HG03159 (cell line): ENCODE measurements around the gene STAT1.

Source experiments
- ATAC-seq: cut with Tn5 transposase; IDR thresholded peaks from one replicate; pipeline ENCODE4 v1.9.1; 2021; ENCODE audit warnings: mild to moderate bottlenecking, moderate library complexity; ENCODE audit not compliant: unreplicated experiment

STAT1 gene

DNA sequence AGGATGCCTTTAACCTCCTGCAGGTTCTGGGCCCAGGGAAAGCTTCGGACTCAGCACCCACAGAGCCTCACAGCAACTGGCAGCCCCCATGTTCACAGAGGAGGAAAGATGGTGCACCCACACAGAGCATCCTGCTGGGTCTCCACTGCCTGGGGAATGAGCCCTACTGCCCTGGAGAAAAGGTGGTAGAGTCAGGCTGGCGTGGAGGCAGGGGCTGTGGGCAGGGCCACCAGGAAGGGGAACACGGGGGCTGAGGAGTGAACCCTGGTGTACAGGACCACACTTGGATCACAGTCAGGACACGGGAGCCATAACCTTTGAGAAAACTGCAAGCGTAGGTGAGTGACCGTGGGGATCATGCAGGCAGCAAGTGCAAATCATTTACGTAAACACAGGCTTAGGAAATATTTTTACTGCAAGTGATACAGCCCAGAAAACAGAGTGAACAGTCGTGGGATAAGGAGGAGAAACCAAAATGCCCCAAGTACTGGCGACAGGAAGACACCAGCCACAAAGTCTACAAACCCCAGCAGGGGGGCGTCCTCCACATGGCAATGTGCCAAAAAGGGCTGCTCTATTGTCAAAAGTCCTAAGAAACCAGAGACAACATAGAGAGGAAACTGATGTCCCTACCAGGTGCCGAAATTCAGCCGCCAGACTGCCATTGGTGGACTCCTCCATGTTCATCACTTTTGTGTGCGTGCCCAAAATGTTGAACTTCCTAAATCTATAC, 27.6 kb downstream of the STAT1 start:
- ATAC-seq: no peak

DNA sequence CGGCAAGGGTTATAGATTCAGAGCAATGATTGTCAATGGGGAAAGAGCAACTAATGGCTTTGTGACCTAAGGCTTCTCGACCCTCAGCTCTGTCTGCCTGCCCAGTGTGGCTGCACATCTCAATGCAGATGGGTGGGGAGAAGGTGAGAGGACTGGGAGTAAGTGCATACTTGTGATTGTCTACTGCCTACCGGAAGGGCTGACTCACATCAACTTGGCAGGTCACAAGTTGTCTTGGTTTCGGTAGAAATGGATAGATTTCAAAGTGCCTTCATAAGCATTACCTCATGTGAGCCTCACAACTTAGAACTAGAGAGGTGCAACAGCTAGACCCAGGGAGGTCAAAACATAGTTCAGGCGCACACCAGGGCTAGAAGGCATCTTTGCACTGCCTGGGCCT, 29.4 kb downstream of the STAT1 start:
- no peak for ATAC-seq

DNA sequence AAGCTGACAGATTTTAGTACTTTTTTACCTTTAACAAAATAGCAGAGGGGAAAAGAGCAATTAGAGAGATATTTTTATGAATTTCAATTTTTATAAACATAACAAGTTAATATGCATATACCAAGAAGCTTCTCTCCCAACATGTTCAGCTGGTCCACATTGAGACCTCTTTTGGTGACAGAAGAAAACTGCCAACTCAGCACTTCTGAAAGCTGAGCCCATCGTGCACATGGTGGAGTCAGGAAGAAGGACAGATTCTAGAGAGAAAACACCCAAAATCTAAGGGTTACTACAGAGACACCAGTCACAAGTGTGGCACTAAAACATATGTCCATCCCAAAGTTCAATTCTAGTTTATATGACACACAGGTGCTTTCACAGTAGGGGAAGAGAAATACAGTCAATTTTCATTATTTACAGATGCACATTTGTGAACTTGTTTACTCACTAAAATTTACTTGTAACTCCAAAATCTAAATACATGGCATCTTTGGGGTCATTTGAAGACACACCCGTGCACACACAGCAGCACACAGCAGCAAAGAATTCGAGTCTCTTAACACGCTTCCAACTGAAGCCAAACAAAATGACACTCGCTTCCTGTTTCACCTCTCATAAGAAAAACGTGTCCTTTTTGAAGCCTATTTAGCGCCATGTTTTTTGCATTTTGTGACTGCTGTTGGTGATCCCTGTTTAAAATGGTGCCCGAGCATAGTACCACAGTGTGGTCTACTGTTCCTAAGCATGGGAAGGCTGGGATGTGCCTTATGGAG, 31.5 kb downstream of the STAT1 start:
- ATAC-seq: no peak

DNA sequence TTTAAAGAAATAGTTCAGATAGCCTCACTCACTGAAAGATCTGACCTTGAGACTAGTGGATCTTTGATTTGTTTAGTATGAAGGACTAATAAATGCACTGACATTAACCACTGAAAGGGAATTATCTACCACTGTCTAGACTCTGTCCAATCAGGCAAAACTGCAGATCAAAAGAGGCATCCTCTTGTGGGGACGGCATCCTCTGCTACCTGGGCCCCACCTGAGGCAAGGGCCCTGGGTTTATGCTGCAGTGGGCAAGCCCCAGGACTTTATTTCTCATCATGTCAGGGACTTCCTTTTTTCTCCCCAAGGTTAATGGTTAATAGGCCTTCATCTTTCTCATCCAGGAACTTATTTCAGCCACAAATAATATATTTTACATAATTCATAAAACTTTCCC, 32.2 kb downstream of the STAT1 start:
- no peak for ATAC-seq

DNA sequence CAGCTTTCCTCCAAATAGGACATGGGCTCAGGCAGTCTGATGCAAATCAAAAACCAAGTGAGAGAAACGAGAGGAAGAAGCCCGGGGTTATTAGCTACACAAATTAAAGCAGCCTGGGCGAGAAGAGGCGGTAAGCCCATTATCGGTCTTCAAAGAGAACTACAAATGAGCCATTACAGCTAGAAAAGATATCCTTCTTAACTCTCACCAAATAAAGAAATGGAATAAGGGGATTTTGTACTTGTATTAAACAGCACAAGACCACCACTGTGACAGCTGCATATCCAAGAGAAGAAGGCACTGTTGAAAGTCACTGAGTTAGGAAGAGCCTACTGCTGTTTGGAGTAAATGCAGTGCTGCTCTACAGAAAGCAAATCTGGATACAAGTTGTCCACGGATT, 32.6 kb downstream of the STAT1 start:
- no peak for ATAC-seq

DNA sequence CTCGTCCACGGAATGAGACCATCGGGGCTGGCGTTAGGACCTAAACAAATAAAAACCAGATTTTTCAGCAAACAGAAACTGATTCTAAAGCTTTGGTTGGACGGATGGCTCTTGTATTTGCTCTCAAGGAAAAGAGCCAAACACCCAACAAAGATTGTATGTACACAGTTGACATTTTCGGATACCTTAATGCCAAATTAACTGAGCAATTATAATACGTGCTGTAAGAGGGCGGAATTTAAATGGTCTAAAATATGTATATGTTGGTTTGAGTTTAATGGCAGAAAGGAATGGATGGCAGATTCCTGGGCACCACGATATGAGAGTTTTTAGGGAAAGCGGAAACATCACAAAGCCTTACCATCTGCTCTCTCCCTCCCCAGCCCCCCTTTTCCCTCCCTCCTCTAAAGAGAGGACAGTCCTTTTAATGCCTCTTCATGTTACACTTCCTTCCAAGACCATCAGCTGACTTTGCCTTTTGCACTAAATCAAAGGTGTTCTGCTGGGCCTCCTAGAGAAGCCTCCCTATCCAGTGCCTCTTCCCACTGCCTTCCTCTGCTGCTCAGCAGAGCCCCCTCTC, 33.3 kb downstream of the STAT1 start:
- no peak for ATAC-seq

DNA sequence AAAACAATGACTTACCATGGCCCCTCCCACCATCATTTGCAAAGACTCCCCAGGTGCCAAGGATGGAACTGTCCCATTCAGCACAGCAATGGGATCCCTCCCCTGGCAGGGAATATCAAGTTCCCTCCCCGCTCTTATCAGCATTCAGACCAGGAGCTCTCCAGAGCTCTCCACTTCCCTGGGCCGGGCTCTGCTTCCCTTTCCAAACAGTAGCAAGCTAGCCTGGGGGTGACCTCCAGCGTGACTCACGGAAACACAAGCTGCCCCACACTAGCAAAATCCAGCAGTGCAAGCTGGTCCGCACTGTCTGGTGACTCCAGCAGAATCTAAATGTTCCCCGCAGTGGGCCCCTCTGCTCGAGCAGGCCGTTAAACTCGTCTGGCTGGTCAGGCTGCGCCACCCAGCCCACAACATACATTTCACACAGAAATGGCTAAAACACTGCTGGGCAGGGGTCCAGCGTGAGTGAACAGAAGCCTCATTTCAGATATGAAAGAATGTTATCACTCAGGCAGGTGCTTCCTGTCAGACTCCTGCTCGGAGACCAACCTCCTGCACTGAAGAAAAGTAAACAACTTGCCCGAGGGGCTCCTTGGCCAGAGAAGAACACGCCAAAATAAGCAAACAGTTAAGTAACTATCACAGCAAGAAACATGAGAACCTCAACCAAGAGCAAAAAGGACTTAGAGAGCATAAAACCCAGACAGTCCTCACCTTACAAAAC, 33.9 kb downstream of the STAT1 start:
- no peak for ATAC-seq

DNA sequence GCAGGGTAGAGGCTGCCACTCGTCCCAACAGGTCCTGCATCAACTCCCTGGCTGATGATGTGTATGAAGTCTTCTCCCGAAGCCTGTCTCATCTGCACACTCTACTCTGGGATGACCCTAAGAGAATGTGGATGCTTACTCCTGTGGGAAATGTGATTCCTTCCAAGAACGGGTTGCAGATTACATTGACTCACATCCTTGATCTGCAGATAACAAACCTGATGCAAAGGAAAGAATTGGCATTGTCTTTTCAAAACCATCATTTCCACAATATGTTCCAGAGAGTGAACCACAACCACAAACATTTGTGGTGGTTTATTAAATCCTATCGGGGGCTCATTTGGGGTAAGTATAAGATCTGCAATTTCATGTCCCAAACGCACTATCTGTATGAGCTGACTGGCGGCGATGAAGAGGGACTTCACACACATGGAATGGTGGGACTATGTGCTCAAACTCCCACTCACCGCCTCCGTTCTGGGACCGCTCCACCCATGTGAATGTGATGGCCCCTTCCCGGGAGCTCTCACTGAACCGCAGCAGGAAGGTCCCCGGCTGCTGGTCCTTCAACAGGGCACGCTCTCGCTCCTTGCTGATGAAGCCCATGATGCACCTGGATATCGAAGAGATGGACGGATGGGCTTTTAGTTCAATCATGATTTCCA, 35.5 kb downstream of the STAT1 start:
- no peak for ATAC-seq

DNA sequence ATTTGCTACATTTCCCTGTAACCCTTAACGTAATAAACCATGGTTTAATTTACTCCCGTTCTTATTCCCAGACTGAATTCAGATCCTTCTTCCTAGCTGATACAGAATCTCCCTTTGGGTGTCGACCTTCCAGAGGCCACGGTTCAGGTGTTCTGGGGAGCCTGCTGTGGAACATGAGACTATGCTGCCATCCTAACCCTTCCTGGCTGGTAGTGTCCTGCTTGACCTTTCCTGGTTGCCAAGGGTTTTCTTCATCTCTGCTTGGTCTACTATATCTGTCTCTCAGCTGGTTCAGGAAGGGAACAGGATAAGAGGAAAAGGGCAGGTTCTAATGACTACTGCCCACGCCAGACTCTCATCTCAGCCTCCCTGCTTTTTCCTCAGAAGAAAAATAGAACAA, 36.5 kb downstream of the STAT1 start:
- no peak for ATAC-seq

DNA sequence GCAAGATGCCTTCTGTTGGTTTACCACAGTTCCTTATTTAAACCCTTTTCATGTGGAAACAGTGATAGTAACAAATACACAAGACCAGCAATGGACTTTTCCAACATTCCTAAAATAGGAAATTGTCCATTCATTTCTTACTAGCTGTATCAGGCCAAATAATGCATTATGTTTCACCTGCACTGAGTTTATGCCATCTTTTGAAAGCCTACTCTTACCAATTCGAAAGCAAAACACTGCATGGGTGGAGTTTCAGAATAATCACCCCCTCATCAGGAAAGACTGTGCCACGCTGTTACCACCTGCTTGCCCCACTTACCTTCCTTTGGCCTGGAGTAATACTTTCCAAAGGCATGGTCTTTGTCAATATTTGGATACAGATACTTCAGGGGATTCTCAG, 37.5 kb downstream of the STAT1 start:
- no peak for ATAC-seq

DNA sequence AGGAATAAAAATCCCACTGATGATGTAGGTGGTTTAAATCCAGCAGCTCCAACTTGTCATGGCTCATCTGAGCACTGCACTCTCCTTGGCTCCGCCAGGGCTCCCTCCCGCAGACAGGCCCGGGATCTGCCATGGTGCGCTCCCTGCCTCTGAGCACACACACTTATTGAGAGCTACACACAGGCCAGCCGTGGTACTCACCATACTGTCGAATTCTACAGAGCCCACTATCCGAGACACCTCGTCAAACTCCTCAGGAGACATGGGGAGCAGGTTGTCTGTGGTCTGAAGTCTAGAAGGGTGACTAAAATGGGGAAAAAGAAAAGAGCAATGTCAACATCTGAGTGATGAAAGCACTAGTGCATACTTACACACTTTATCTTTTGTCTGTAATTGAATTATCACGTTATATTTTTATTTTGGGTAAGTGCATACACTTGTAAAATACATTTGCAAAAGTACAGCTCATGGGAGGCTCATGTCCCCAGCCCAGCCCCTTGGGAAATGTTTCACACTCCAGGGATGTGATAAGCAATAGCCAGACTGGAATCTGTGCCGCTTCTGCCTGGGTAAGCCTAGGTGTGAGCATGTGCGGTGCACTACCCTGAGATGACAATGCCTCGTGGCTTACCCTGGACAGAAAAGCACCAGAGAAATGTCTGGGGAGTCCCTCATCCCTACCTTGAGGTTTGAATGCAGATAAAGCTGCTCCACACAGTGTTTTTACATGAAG, 39.2 kb downstream of the STAT1 start:
- ATAC-seq: no peak

DNA sequence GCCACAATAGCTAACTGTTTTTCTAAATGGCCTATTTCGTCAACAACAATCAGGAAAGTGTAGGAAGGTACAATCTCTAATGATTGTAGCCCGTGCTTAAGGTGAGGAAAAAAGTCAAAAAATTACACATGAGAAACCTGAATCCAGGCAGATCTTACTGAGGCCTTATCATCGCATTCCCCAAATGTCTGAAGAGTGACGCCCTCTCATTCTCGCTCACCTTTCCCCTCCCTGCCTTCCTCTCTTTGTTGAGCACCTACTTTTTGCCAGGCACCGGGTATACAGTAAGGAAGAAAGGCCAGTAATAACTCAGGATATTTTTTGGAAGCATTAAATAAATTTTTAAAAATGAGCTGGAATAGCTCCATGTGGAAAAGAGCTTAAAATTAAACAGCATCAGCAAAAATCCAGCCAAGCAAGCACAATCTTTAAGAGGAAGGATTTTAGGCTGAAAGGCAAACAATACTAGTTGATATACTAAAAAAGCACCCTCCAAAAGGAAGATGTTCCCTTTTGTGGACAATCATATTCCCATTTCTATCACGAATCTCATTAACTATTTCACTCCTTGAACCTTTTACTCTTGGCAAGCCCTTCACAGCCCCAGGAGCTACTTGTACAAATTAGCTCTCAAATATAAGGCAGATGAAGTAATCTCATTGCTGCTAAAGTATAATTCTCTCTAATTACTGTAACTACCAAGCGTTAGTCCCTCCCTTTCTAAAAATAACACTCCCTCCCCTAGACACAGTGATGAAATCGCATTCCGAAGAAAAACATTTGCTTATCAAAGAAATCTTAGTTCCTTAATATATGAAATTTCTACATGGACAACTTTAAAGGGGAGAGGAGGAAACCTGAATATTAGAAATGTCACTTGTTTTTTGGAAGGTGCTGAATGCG, 40.0 kb downstream of the STAT1 start:
- no peak for ATAC-seq

DNA sequence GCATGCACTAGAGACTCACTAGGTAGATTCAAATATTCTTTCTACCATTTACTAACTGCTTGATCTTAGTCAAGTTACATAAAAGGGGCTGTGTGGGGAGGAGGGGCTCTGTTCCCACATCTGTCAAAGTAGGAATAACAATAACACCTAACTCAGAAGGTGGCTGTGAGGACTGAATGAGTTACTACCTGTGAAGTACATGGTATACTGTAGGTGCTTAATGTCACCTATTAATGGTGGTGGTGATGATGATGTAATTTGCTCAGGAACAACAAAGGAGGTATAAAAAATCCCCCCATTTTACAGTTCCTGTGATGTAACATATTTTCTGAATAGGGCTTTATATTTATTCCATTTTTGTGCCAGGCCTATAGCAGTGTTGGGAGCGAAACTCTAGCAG, 40.7 kb downstream of the STAT1 start:
- ATAC-seq: no peak

DNA sequence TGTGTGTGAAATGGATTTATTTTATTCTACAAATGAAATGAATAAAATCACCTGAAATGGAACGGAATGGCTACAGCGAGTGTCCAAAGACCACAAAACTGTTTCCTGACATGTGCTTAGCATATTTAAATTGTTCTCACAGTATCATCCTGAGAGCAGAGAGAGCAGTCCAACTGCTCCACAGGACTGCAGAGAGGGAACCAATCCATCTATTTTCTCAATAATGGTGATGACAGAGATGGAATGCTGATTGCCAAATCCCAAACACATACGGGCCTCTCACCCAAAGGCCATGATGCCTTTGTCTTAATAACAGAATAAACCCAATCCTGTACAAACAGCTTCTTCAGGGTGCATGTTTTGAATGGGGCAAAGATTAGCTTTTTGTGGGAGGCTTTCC, 41.1 kb downstream of the STAT1 start:
- no peak for ATAC-seq

DNA sequence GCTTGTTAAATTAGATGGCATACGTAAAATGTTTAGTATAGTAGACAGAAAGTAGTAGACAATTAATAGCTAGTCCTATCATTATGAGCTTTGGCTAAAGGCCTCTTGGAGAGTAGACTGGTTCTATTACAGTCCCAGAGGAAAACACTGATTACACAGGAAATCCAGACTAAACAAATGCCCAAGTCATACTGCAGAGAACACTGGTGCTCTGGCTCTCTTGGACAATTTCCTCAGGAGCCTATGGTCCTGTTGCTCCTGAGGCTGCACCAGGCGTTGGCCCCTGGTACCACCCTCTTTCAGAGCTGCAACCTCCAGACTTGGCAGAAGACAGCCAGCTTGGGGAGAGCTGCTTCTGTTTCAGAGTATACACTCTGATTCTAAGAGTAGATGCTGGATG, 41.8 kb downstream of the STAT1 start:
- no peak for ATAC-seq

DNA sequence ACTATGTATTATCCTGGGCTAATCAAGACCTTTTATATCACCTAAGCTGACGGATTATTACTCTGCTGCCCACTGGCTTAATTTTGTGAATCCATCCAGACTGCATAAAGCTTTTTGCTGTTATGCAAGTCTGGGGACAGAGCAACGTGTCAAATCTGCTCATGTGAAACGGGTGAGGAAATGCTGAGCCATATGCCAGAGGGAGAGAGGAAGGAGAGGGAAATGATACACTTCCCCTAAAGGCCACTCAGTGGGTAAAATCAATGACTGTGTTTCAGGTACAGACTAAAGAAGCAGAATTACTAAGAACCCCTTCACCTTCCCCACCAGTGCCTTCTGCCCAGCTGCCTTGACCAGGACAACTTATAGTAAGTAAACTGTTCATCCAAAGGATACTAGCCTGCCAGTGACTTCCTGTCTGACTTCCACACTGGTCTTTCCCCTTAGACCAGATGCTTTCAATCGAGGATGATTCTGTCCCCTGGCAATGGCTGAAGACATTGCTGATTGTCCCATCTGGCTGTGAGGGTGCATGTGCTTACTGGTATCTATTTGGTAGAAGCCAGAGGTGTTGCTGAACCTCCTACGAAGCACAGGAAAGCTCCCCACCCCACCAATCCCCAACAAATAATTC, 43.0 kb downstream of the STAT1 start:
- no peak for ATAC-seq

DNA sequence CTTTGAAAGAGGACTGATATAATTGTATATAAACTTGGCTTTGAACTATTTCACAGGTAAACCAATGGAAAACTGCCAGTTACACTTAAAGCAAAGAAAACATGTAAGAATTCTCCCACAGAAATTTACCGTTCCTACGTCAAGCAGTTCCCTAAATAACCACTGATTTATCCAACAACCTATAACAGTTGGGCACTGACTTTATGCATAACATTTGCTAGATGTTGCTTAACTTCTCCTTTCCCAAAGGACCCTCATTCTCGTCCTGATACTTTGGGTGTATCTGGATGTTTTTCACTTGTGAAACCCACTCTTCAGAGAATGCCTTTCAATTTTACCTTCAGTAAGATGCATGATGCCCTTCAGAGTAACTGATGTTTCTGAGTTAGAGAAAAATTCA, 43.8 kb downstream of the STAT1 start:
- no peak for ATAC-seq

DNA sequence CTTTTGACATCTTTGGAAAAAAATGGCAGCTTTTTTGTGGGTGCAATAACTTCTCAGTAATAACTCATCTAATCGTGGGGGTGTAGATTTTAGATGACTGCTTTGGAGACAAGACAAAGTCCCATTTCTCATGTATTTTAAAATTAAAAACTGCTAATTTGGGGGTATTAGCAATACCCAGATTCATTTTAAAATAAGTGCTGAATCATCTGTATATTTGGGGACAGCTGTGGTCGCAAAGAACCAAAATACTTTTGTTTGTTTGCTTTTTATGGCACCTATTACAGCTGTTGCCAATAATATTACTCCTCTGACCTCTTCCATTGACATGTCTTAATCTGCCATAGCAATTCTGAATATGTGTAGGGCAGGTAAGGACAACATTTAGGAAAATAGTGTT, 45.4 kb downstream of the STAT1 start:
- no peak for ATAC-seq
